ENCODE results near the gene PCBP3.

- no peak for TF ChIP-seq GATA2 (IDR thresholded peaks at IDR 0.05; ENCODE audit: low read depth, low read length)
- no peak for TF ChIP-seq GATA3 (IDR thresholded peaks at IDR 0.05; ENCODE audit: low read depth, low read length)
These were observed 41.4 kb upstream of the PCBP3 start for GRCh38 chr21:45602106-45602505.
